GM19238 (cell line): ENCODE measurements around the gene SURF4.

Experiments
- DNase-seq: peaks from one replicate; pipeline ENCODE4 v3.0.0; 2011; ENCODE audit warnings: low spot score; ENCODE audit not compliant: insufficient read length

The SURF4 gene

DNA sequence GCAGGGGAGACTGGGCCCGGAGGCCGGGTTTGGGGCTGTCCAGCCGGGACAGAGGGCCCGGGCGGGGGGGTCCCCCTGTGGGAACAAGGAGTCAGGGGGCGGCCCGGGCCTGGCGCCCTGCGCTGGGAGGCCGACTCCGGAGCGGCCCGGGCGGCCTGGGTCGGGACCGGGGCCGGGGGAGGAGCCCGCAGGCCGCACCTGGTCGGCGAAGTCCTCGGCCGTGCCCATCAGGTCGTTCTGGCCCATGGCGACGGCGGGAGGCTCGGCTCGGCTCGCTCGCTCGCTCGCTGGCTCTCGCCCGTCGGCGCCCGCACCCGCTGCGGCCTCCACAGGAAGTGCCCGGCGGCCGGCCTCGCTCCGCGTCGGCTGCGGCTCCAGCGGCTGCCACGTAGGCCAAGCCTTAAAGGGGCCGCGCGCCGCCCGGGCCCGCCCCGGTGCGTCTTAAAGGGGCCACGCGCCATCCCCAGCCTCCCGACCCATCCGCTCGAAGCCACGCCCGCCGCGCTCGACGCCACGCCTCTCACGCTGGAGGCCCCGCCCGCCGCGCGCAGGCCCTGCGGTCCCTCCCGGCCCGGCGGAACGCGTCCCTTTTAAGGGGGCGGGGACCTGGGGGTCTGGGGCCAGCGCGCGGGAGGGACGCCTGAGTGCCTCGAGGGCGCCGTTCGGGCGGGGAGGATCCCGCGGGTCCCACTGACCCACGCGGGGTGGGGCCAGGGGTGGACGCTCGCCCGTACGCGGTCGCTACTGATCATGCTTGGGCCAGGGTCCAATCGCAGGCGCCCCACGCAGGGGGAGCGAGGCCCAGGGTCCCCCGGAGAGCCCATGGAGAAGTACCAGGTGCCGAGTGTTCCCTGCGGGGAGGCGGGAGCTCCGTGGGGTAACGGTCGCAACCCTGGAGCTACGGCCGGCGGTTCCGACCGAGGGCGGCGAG is at the start of gene SURF4, which contains the start of gene STKLD1:
SURF4 (minus strand) TSS at position 337 of the 931 bp plus-strand sequence; CDS start at position 246, 91 bp downstream.
STKLD1 (plus strand) TSS at position 643 of the 931 bp plus-strand sequence; CDS start at position 751, 108 bp downstream.
- peak; percentile 100 for DNase-seq

GRCh38 chr9:133425049-133425632 is 49.3 kb upstream of the SURF4 start:
- no peak for DNase-seq

- no peak for DNase-seq
Observed at GRCh38 chr9:133424187-133424586, 48.3 kb upstream of the SURF4 start.

GRCh38 chr9:133423216-133423615 is 47.4 kb upstream of the SURF4 start:
- no peak for DNase-seq

DNA sequence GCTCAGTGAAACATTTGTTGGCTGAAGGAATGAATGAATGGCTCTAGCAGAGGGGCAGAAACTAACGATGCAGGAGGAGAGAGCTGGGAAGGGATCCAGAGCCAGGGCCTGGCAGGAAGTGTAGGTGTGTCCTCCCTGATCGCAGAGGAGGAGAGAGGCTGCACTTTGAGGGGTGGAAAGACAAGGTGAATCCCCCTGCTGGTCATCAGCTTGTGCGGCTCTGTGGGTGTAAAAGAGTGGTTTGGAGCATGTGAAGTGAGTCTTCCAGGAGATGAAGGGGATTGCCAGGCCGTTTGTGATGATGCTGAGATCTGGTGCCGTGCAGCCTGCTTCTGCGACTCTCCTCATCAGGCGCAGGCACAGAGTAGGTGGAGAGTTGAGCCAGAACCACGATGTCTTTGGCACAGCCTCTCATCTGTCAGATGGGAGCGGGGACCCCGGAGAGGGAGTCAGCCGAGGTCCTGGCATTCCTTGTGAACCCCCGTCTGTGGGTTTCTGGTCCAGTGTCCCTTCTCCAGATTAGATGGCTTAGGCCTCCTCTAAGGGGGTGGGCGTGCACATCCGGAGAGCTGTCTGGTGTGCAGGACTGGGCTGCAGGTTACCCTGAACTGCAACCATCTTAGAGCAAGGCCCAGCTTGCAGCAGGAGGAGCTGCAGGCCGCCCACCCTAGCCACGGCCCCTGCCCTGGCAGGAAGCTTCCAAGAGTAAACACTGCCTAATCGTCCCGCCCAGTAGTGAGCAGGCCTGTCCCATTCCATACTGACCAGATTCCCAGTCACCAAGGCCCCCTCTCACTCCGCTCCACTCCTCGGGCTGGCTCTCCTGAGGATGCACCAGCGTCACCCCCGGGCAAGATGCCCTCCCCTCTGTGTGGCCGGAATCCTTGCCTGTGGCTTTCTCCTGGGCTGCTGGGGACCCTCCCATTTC is 46.0 kb upstream of the SURF4 start, which contains the start of gene ADAMTS13:
ADAMTS13 (plus strand) TSS at position 753 of the 928 bp plus-strand sequence; CDS start at position 830, 77 bp downstream.
- DNase-seq = peak; percentile 44

- DNase-seq = peak; percentile 76
Observed at GRCh38 chr9:133420392-133420827, 44.5 kb upstream of the SURF4 start.

GRCh38 chr9:133419005-133419404 is 43.1 kb upstream of the SURF4 start:
- DNase-seq = no peak

- DNase-seq = peak; percentile 79
Observed at GRCh38 chr9:133417541-133418461, 41.9 kb upstream of the SURF4 start, which contains the start of gene REXO4. REXO4 (minus strand) TSS chr9:133418010; CDS start chr9:133417844, 166 bp downstream.

GRCh38 chr9:133415170-133415569 is 39.3 kb upstream of the SURF4 start:
- DNase-seq = no peak

DNA sequence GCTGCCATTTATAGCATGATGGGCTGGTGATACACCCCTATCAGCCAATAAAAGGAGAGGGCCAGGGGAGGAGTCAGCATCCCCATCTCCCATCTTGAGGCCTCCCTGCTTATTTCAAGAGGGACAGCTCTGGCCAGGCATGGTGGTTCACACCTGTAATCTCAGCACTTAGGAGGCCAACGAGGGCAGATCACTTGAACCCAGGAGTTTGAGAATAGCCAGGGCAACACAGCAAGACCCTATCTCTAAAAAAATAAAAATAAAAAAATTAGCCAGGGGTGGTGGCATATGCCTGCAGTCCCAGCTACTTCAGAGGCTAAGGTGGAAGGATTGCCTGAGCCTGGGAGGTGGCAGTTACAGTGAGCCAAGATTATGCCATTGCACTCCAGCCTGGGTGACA is 32.2 kb upstream of the SURF4 start:
- no peak for DNase-seq

DNA sequence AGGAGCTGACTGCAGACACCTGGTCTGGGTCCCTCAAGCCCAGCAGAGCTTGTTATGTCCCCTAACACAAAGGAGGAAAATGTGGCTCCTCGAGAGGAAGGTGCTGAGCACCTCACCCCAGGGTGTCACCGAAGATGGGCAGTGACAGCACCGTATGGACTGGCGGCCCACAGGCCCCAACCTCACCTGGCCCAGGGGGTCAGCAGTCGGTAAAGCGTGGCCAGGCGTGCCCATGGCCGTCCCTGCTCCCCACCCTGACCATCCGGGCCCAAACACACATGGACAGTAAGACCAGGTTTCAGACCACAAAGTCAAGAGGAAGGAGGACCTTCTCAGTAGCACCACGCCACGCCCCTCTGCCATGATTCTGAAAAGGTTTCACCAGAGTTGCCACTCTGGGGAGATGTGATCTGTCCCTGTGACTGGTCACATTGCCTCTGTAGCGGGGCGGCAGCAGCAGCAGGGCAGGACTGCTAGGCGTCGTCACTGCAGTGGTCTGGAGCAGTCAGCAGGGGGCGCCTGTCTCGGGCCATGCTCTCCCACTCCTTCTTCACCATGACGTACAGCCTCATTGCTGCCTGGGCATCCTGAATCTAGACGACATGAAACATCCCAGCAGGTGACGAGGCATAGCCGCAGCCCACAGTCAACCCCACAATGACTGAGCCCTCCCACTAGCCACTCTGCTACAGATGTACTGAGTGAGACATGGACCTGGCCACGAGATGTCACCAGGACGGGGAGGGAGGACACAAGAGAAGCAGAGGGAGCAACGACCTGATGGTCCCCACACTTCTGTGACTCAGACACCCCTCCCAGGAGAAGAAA is 30.8 kb upstream of the SURF4 start:
- peak; percentile 73 for DNase-seq

DNA sequence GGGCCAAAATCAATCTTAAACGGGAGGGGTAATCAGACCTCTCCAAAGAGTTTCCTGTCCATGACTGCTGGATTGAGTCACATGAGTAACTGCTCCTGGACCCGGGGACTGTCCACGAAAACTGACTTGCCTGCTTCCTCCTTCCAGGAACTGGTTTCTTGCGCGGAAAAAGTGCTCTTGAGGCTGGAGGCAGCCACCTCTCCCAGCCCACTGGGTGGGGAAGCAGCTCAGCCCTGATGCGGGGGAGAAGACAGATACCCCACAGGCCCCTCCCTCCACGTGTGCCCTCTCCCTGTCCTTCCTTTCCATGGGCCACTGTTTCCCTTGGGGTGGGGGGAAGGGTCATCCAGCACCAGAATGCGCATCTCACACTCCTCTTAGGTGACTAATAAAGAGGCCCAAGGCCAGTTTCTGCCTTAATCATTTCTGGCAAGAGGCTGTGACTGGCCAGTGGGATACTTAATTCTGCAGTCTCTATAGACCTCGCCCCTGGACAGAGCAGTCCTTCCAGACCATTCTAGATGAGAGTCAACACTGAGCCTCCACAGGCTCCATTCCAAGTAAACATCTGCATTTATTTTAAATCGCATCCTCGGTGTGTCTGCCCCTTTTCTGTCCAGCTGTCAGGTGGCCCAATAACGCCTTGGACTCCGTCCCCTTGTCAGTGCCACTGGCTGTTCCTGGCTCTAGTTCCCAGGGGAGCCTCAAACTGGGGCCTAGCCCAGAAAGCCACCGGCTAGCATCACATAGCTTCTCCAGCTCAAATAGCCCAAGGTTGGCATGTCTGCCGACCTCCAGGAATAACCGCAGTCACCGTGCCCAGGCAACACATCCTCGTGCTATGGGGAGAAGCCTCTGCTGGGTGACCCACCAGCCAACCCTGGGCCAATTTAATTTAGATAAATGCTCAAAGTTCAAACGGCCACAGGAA is 29.9 kb upstream of the SURF4 start:
- no peak for DNase-seq

GRCh38 chr9:133404454-133405002 is 28.7 kb upstream of the SURF4 start:
- no peak for DNase-seq

DNA sequence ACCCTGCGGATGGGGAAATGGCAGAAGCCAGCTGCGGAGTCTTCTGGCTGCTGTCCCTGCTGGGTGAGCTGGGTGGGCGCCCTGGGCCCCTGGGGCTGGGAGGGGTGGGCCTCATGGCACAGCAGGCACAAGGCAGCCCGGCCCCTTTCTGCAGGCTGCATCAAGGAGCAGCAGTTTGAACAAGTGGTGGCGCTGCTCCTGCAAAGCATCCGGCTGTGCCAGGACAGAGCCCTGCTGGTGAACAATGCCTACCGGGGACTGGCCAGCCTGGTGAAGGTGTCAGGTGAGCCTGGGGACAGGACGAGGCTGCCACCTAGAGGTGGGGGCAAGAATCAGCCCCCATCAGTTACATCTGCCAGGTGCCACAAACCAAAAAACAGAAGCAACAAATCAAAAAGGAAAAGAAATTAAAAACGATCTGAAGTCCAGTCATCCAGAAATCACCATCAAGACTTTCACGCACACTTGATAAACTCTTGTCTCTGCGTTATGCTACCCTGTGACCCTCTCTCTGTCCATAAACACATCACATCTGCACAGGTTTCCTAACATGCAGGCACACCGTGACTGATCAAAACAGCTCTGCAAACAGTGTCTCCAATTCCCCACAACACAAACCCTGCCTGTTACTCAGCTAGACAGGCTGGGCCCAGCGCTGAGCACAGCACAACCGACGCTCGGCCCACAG is 28.1 kb upstream of the SURF4 start:
- DNase-seq = no peak

- no peak for DNase-seq
Observed at GRCh38 chr9:133402689-133403088, 26.8 kb upstream of the SURF4 start.

DNA sequence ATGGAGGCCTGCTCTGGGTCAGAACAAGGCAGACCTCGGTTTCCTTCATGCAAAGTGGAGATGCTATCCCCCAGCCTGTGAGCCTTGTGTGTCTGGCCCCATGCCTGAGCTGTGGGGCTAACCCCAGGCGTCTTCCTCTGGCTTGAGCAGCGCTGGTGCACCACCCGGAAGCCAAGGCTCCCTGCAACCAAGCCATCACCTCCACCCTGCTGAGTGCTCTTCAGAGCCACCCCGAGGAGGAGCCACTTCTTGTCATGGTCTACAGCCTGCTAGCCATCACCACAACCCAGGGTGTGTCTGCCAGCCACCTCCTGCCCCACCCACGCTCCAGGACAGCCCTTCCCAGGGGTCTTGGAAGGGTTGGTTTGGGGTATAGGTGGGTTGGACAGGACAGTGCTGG is 25.7 kb upstream of the SURF4 start:
- no peak for DNase-seq

- DNase-seq = no peak
Observed at GRCh38 chr9:133400292-133400691, 24.4 kb upstream of the SURF4 start.
